GM19395 (cell line): ENCODE measurements around the gene MAD1L1.
"Not testable (repeated sequence)": the region's sequence is repeated elsewhere in the genome, so short reads cannot be mapped to it uniquely, and the experiment has no call there.

ENCODE experiments used
- ATAC-seq: cut with Tn5 transposase; IDR thresholded peaks from one replicate; pipeline ENCODE4 v1.9.1; 2021; ENCODE audit warnings: mild to moderate bottlenecking, moderate library complexity; ENCODE audit not compliant: unreplicated experiment

The MAD1L1 gene

DNA sequence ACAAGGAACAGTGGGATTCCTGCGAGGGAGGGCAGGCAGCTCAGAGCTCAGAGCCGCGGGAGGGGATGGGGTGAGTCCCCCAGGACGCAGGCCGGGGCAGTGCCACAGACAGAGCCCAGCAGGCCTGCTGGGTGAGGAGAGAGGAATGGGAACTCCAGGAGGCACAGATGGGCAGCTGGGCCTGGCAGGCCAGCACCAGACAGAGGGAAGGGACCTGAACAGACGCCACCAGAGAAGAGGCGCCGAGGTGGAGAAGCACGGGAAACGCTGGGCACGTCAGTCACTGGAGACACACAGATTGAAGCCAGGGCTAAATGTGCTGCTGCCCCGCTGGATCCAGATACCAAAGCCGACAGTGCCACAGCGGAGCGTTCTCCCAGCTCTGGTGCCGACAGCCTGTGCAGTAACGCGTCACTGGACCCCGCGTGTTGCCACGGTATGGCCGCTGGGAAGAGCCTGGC is 225.8 kb downstream of the MAD1L1 start:
- ATAC-seq: no peak

DNA sequence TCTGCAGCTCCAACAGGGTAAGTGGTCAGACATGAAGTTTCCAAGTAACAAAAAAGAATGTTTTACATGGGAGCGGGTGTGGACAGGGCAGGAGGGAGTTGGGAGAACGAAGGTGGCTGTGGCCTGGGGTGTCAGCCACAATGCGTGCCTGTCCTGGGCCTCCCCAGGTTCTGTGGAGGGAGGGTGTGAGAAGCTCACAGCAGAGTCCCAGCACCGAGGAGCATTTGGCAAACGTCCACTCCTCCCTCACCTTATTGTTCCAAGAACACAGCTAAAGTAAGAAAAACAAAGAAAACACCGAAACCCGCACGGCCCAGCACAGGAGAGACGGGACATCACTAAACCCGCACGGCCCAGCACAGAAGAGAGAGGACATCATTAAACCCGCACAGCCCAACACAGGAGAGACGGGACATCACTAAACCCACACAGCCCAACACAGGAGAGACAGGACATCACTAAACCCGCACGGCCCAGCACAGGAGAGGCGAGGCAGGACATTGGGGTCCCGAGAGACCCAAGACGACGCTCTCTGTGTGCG is 226.4 kb downstream of the MAD1L1 start:
- ATAC-seq: no peak

DNA sequence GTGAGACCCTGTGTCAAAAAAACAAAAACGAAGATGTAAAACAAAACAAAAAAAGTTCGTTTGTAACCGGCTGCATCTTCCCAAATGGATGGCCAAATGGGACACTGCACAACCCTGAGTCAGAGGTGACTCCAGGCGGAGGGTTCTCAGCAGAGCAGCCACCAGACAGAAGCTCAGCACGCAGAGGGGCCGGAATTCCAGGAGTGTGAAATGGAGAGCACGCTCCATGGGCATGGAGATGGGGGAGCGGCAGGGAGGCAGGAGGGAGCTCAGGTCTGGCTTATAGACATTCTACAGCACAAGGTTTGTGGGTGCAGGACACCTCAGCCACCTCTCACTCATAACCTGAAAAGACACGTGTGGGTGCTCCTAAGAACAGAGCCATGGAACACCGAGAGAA is 227.0 kb downstream of the MAD1L1 start:
- ATAC-seq: no peak

DNA sequence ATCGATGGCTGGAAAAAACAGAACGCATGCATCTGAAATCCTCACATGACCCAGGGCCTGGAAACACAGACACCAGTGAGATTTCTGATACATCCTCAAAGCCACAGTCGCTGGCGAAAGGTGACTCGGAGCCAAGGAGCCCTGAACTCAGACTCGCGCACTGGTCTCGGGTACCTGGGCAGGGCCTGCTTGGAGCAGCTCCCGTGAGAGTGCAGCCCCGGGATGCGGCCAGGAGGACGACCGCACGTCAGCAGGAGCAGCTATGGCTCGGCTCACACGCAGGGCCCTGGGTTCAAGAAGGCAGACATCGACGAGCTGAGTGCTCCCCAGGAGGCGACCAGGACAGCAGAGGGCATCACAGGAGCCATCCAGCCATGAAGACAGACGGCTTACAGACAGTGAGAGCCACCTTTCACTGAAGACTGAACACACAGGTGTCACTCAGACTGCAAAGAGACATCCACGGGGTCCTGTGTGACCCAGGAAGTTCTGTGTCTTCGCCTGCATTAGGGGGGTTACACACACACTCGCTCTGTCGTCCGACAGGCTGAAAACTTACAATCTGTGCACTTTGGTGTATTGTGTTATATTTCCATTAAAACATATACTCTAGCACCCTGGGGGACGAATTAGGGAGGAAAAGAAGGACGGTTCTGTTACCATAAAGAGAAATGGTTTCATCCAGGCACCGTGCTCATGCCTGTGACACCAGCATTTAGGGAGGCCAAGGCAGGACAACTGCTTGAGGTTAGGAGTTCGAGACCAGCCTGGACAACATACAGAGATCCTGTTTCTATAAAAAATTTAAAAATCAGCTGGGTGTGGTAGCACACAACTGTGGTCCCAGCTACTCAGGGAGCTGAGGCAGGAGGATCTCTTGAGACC is 227.7 kb downstream of the MAD1L1 start:
- ATAC-seq: no peak

DNA sequence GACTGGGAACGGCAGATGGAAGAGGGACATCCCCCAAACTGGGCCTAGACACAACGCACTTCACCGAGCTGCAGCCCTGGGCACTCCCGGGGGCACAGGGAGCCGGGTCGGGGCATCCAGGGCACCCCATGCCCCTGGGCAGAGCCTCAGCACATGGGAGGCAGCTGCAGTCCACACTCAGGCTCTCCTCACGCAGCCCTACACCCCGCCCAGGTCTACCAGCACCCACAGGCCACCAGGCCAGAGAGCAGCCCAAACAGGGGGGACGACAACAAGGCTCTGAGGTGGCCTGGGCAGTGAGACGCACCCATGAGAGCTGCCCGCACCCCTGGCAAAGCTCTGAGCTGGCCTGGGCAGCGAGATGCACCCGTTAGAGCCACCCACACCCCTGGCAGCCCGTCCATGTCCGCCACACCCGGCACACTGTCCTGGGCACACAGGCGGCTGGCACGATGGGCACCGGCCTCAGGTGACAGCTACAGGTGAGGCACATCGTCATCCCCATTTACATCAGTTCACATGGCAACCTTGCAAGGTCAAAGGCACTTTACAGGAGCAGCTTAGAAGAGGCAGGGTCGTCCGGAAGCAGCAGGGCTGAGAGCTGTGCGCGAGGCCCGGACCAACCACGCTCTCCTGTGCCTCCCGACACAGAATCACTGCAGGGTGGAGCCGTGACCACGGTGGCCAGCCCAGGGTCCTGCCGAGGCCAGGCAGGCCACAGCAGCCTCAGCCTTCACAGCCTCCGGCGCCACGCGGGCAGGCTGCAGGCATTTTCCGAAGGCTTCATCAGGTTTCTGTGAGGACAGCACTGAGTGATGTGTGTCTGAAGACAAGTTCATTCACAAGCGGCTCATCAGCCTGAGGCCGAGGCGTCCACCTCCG is 228.6 kb downstream of the MAD1L1 start:
- no peak for ATAC-seq

DNA sequence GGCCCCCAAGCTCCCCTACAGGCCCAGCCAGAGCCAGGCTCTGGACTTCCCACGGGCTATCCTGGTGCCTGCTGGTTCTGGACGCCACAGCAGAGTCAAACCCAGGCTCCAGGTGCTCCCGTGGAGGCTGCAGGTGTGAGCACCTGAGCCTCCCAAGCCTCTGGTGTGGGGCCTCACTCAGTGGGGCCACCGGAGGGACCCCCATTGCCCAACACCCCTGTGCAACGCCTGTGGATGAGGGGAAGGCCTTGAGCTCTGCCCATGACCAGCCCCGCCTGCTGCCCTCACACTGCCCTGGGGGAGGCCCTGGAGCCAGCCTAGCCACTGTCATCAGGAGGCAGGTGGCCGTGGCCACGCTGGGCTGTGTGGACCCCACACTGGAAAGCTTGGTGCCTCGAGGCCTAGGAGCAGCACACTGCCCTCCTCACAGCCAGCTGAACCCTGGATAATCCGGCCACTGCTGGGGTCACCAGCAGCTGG is 229.3 kb downstream of the MAD1L1 start:
- no peak for ATAC-seq

DNA sequence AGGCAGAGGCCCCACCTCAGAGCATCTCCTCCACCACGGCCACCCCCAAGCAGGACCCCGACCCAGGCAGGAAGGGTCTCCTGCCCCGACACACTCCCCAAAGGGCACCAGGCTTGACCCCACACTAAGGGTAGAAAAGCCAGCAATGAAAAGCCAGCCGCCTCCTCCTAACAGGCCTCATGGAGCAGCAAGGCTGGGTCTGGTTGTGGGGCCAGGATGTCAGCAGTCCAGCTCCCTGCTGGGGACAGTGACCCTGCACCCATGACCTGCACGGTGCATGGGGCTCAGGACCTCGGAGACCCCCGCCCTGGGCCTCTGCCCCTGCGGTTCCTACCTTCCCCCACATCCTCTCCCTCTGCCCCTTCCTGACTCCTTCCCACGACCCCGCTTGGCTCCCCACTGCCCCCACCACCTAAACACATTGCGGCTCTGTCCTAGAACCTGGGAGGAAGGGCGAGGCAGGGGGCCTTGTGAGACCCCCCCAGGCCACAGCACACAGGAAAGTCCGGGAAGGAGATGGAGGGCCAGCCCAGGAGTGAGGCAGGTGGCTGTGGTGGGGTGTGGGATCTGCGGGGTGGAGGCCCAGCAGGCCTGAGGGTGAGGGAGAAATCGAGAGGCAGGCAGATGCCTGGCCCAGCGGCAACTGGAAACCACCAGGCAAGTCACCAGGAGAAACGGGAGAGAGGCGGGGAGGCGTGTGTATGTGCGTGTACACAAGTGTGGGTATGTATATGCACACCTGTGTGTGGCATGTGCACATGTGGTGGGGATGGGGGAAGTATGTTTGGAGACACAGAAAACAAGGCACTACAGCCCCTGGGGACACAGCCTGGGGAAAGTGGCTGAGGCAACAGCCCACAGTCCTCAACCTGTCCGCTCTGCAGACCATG is 229.9 kb downstream of the MAD1L1 start:
- ATAC-seq: no peak

DNA sequence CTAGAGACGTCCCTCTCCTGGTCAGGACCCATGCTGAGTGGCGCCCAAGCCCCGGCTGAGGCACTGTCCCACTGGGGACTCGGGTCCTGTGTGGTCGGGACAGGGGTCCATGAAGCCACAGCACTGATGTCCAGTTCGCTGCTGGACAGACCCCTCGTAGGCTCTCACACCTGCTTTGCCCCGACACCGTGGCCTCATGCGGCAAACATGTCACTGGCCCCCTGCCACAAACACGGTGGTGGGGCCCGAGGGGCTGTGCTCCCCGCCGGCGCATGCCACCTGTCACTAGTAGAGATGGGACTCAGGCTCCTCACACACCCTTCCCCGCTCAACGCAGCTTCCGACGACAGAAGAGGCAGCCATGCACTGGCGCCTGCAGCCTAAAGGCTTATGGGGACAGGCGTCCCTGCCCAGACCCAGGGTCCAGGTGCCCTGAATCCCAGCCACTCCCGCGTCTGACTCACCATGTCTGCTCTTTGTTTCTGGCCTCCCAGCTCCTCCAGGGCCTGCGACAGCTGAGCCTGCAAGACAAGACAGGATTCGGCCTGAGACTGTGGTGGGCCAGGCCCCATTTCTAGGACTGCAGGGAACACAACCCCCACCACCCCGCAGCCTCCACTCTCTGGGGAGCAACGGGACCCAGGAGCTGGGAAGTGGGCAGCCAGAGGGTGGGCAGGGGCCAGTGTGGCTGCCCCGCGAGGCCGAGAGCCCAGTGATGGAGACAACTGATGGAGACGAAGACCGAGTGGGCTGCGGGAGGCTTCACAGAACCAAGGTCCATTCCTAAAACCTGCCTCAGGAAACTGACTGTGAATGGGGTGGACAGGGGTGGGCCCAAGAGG is 230.9 kb downstream of the MAD1L1 start:
- ATAC-seq: no peak

DNA sequence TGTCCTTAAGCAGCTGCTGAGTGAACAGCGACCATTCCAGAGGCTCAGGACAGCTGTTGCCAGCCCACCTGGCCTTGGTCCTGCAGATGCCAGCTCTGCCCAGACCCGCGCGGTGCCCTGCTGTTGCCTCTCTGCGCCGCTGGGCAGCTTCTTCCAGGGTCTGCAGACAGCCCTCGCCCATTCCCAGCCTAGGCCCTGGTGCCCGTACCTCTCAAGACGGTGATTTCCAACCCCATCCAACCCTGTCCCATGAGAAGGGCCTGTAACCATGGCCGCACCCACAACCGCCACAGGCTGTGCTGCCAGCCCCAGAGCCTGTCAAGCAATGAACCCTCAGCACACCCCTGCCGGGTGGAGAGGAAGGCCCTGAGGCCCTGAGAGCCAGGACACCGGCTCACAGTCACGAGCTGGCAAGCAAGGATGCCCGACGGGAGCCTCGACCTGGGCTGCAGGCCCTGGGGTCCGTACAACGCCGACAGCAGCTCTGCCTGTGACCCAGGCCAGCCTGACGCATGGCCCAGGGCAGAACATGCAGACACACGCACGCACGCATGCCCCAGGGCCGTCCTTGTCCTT is 231.9 kb downstream of the MAD1L1 start:
- no peak for ATAC-seq

DNA sequence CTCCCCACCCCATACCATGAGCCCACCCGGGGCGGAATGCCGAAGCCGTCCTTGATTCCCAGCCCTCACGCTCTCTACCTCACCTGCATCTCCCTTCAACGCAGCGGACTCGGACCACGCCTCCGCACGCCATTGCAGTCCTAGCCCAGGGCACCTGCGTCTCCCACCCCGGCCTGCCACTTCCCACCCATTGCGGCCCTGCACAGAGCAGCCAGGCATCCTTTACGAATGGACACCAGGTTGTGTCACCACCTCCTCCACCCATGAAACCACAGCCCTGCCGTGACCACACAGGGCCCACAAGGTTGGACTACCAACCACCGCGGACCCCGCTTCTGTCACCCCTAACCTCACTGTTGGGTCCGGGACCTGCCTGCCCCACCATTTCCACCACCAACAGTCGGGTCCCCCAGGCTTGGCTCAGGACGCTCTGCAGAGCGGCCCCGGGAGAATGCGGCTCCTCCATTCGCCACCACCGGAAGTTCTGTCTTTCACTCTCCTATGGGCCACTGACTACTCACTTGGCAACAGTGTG is 232.5 kb downstream of the MAD1L1 start:
- ATAC-seq: no peak

DNA sequence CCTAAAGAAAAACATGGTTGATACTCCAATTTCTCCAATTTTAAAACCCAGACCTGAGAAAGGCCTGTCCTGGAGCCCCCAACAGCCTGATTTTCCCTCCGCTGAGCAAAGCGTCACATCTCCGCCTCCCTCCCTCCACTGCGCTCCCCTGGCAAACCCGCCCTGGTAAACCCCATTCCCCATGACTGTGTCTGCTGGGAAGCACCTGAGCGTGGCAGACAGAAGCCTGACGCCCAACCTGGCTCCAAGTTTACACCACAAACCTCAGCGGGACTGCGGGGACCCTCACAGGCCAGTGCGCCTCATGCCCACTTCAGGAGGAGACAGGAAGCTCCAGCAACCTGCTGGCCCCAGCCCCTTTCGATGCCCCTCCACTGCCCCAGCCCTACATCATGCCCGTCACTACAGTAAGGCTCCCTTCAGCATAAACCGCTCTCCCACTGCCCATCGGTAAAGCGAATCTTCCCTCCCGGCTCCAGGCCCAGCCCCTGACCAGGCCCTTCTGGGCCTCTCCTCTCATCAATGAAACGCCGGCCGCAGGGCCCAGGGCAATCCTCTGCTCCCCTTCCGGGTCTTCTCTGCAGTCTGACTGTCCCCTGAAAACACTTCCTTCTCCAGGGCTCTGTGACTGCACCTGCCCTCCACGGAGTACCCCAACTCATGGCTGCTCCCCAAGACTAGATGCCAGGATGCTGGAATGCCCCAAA is 233.3 kb downstream of the MAD1L1 start:
- ATAC-seq: no peak

DNA sequence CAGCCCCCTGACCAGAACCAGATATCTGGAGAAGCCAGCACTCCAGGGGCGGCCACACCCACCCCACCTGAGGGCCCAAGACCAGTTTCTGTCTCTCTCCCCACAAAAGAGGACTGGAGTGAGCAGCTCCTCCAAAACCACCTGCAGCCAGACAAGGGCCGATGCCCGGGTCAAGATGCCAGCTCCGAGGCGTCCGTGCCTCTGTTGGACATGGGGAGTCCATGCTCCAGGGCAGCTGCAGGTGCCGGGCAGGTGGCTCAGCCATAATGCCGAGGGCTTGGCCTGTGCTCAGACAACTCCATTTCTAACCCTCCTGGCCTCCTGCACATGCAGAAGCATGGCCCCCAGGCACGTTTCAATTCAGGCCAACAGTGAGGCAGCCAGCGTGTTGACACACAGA is 234.6 kb downstream of the MAD1L1 start:
- ATAC-seq: no peak

DNA sequence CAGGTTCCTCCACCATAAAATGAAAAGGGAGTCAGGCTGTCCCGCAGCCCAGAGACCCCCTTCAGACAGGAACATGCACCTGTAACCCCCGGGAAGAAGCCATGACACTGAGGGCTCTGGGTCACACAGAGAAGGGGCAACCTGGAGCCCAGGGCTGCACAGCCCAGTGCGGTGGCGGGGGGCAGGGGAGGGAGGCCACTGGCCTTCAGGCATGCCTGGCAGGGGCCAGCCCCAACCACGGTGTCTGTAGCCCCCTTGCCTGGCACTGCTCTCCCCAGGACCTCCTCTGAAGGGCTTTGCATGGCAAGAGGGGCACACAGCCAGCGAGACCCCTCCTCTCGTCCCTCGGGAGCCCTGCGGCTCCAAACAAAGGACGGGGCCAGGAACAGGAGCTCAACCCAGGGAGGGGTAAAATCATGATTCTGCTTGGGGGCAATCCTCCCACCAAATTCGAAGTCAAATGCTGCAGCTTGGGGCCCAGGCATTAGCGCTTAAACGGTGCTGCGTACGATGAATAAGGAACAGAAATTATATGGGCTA is 235.1 kb downstream of the MAD1L1 start:
- no peak for ATAC-seq

DNA sequence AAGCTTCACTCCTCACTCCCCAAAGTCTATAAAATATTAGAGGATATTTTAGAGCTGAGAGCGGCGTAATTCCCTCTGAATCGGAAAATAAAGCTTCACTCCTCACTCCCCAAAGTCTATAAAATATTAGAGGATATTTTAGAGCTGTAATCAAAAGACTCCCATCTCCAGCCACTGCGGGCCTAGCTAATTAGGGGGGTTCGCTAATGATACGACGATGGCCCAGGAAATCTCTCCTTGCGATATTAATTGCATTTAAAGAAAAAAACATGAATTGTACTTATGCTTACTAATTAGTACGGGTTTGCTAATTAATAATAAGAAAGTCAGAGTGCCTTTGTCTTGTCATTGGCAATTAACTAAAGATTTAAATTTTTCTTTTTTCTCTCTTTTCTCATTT is 235.9 kb downstream of the MAD1L1 start:
- ATAC-seq: no peak

DNA sequence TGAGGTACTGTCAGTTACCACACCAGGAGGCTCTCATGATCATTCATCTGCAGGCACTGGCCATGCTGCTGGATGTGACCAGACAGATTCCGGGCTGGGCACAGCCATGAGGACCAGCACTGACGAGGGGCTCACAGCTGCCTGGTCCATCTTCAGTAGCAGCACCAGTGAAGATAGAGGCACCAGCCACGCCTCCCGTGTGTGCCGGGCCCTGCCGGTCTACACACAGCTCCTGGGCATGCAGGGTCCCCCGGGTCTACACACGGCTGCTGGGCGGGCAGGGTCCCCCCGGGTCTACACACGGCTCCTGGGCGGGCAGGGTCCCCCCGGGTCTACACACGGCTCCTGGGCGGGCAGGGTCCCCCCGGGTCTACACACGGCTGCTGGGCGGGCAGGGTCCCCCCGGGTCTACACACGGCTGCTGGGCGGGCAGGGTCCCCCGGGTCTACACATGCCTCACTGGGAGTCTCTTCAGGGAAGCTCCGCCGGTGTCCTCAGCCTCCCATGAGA is 236.8 kb downstream of the MAD1L1 start:
- ATAC-seq: not testable (repeated sequence)

DNA sequence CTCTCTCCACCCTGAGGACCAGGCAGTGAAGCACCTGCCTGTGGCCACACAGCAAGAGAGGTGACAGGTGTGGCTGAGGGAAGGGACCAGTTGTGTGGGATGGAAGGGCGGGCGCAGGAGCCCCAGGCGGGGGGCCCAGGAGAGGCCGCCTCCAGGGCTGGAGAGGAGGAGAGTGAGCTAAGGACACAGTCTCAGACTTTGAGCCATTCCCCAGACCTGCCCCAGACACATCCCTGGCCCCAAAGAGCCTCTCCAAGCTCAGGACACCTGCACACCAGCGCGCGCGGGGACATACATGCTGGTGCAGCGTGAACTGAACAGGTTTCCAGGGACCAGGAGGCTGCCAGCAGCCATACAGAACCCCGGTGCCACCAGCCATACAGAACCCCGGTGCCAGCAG is 237.3 kb downstream of the MAD1L1 start:
- ATAC-seq: no peak

DNA sequence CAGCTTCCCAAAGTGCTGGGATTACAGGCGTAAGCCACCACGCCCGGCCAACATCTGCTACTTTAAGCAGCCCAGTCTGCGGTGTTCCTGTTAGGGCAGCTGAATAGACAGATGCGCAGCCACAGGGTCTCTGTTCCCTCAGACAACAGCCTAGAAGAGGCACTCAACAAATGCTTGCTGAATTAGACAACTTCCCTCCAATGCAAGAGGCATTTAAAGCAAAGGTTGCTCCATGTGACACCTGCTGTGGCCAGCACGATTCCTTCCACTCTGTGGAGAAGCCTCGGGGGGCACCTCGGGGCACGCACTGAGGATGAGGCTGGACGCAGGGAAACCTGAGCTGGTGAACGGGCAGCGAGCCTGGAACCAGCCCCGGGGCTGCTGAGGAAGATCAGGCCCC is 237.8 kb downstream of the MAD1L1 start:
- no peak for ATAC-seq
